MM.1S (cell line): ENCODE results near the gene LTO1.

Experiments used
- EZH2 ChIP-seq: fragments of 300-600 bp; sonication (generic); optimal IDR thresholded peaks from 2 replicates; pipeline ENCODE3; 2017; ENCODE audit warnings: low read depth, mild to moderate bottlenecking, antibody characterized with exemption, low read length, mixed read lengths
- TF ChIP-seq, protein P1 (sequence below): fragments of 300-600 bp; sonication (generic); IDR thresholded peaks from 2 replicates; pipeline ENCODE4 v1.5.1; 2016; ENCODE audit warnings: antibody characterized with exemption, low read length, mixed read lengths

DNA sequence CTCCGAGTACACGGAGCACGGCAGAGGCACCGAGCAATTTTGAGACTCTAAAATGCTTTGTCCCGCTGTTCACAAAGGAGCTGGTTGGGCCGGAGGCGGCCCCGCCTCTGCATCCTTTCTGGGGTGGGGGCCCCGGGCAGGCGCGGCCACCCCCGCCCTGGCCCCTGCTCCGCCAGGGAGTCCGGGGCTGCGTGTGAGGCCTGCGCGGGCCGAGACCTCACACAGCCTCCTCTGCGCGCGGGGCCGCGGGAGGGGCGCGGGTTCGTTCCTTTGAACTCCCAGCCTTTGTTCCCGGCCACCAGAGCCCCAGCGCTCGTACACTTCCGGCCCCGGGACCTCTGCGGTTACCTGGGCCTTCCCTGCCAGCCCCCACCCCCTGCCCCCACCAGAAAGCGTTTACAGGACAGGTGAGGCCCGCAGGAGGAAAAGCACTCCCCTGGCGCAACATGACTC lies 27.1 kb upstream of the LTO1 start:
- TF ChIP-seq, protein P1, sequence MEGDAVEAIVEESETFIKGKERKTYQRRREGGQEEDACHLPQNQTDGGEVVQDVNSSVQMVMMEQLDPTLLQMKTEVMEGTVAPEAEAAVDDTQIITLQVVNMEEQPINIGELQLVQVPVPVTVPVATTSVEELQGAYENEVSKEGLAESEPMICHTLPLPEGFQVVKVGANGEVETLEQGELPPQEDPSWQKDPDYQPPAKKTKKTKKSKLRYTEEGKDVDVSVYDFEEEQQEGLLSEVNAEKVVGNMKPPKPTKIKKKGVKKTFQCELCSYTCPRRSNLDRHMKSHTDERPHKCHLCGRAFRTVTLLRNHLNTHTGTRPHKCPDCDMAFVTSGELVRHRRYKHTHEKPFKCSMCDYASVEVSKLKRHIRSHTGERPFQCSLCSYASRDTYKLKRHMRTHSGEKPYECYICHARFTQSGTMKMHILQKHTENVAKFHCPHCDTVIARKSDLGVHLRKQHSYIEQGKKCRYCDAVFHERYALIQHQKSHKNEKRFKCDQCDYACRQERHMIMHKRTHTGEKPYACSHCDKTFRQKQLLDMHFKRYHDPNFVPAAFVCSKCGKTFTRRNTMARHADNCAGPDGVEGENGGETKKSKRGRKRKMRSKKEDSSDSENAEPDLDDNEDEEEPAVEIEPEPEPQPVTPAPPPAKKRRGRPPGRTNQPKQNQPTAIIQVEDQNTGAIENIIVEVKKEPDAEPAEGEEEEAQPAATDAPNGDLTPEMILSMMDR: no peak
- no peak for TF ChIP-seq EZH2
